Activated gamma-delta T cell treated with anti-CD3 and anti-CD28 coated beads, Interleukin-2, amount 50 U/mL, for 16 hours (primary cell): Measurements from ENCODE around the gene WWTR1.

Experiments
- DNase-seq: peaks from one replicate; pipeline ENCODE4 v3.0.0-alpha.2; 2020; ENCODE audit warnings: low read depth

The WWTR1 gene

DNA sequence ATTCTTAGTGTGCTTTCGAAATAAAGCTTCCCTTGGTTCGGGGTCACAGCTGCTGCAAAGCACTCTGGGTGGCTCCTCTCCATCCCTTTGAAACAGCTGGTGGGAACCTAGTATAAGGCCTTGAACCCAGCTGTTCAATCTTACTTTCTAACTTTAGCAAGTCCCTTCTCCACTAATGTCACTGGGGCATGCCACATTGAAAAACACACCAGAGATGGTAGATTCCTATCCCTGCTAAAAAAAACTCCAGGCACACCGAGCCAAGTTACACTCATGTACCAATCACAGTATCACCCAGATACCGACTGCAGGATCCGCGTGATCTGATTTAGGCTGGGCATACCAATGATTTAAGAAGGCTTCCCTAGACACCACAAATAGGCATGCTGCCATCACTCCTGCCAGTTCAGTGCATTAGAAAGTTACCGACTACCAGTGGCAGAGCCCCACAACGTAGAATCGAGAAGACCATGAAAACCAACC, 65.0 kb downstream of the WWTR1 start:
- no peak for DNase-seq

DNA sequence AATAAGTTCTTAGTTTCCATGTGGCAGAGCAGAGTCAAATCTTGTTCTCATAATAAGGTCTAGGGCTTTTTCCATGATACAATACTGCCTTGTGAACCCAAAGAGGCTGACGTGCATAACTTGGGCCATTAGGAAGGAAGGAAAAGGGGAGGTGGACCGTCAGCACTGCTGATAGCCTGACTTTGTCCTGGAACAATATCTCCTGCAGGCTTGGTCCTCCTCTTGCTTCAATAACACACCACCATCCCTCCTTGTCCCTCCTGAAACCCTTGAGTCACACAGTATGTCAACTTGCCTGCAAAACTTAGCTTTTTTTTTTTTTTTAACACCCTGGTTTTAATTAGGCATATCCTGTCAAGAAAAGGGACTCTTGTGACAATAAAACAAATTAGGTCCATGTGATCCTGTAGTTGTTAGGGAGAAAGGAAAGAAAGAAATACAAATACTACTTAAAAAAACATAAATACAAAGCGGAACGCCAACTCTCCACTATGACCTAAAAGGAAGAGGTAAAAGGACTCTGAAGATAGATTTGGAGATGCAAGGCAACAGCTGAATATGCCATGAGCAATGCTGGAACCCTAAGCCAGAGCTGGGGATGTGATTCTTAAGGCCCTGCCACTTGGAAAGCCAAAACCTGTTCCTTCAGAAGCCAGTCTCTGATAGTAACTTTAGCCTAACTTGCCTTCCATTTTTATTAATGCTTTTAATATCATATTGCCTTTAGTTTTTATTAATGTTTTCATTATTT, 67.0 kb downstream of the WWTR1 start:
- no peak for DNase-seq

DNA sequence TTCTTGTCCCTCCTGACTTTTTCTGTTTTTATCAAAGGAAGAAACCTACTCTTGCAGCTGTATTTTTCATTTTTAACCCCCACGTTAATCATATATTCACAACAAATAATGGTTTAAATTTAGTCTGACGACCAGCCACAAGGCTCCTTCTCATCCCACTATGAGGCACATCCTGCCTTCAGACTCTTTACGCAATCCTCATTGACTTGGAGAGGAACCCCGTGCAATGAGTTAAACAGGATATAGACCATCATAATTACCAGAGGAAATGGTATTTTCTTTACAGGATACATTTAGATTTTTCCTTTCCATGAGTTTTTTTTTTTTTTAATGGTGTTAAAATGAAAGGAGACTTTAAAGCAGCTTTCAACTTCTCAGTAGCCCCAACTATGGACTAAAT, 68.5 kb downstream of the WWTR1 start:
- DNase-seq = no peak

DNA sequence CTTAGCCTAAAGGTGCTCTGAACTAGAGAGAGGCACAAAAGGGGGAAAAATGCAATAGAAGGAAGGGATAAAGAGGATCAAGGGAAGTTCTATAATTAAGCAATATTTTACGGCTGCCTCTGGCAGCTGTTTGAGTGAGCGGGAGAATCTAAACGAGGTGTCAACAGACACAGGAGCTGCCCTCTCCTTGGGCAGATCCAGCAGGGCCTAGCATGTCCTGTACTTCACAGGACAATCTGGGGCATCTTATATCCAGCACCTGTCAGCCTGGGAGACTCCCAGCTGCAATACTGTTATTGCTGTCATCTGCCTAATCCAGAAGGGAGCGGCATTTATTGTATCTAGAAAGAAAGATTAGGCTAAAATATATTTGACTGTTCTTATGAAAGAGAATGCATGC, 68.9 kb downstream of the WWTR1 start:
- no peak for DNase-seq

DNA sequence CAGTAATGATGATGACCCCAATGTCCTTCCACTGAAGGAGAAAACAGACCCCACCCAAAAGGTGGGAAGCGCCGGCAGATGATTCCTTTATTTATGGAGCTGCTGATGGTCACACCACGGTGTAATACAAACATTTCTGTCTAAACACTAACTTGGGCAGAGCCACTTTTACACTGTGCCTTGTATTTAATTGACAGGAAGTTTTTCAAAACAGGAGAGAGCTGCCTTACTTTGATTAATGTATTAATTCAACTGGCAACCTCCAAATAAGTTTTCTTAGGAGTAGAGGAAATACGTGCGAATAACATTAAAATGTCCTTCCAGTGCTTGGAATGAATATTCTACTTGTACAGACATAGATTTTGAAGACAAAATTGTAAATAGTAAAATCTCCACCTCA, 70.4 kb downstream of the WWTR1 start:
- DNase-seq = no peak

DNA sequence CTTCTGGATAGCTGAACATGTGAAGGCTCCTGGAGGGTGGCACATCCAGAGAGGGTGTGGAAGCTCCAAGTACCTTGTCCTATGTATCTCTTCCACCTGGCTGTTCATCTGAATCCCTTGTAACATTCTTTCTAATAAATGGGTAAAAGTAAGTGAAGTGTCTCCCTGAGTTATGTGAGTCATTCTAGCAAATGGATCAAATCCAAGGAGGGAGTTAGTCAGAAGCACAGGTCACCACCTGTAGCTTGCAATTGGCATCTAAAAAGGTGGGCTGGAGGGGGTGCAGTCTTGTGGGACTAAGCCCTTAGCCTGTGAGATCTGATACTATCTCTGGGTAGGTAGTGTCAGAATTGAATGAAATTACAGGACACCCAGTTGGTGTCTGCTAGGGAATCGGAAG, 71.0 kb downstream of the WWTR1 start:
- no peak for DNase-seq

DNA sequence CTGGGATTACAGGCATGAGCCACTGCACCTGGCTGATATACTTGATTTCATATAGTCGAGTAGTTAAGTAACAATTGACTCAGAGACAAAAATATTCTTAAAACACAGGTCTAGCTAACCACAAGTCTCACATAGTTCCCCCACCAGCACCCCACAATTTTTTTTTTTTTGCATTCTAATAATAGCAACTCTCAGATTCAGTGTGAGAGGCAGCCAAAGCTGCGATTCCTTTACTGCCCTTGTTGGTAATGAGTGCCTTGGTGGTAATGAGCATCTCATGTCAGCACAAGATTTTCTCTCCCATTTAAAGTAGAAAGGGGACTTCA, 72.5 kb downstream of the WWTR1 start:
- no peak for DNase-seq

DNA sequence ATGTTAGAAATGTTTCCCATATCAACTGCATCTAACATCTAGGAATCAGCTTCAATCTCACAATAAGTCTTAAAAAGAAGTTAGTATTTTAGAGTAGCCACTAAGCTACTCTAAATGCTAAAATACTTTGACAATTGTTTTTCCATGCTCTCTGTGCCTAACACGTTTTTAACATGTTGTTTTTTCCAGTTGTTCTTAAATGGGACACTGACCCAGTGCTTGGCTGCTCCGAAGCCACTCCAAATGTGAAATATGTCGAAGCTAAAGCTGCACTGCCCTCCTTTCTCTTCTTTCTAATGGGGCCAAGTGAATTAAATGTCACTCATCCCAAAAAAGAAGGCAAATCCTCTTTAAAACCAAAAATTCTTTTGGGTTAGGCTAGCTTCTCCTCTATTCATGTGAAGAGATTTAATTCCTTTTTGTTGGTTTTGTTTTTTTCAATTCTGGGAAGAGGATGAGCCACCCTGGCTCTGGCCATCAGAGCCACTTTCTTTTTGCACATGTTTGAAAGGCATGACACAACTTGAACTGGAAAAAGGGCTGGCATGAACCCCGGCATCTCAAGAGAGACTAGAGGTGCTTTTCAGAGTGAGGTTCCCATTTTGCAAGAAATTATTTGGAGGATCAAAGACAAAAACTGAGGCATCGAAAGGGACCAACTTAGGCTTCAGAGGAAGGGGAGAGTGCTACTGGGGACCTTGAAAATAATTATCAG, 73.7 kb downstream of the WWTR1 start:
- DNase-seq = no peak

DNA sequence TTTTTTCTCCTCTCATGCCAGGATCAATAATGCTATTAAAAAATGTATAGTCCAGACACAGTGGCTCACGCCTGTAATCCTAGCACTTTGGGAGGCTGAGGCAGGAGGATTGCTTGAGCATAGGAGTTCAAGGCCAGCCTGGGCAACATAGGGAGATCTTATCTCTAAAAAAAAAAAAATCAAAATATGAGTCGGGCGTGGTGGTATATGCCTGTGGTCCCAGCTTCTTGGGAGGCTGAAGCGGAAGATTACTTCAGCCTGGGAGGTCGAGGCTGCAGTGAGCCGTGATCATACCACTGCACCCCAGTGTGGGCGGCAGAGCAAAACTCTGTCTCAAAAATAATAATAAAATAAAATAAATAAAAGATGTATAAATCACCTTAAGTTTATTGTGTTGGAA, 75.4 kb downstream of the WWTR1 start:
- DNase-seq = no peak

DNA sequence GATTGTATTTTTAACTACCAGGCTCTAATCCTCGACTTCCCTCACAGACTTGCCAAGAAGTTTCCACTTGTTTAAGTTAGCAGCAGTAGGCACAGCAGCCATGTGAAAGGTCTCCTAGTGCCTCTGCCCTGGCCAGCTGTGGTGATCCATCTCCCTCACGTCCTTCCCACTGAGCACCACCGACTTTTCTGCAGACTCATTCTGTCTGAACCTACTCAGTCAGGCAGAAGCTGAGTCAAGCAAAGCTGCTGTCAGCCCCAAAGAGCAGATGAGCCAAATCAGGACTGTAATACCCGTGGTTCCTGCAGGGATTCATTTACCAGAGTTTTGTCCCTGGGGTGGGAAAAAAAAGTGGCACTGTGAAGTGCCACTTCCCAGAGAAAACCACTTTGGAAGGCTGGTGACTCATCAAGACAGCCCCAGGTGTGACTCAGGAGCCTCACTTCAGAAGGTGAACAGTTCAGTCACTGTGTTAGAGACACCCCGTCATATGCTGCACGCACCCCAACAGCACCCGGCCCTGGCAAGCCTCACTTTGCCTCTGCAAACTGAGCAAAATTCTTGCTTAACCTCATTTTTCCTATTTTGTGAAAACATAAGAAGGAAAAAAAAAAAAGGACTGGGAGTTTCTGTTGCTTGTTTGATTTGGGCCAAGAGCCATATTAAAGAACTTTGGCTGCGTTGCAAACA, 76.0 kb downstream of the WWTR1 start:
- no peak for DNase-seq

DNA sequence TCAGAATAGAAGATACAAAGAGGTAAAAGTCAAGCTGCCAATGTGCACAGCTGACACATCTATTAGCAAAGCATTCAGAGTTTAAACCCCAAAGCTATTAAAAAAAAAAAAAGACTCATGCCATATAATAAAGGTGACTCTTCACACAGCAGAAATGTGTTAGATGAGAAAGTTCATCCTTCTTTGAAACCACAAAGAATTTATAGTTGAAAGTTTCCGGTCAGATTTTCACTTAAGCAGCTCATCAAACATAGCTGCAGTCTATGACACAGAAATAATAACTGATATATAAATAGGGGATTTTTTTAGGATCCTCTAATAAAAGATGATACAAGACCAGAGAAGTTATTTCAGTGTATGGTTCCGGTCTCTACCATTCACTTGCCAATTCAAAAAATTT, 76.6 kb downstream of the WWTR1 start:
- no peak for DNase-seq

DNA sequence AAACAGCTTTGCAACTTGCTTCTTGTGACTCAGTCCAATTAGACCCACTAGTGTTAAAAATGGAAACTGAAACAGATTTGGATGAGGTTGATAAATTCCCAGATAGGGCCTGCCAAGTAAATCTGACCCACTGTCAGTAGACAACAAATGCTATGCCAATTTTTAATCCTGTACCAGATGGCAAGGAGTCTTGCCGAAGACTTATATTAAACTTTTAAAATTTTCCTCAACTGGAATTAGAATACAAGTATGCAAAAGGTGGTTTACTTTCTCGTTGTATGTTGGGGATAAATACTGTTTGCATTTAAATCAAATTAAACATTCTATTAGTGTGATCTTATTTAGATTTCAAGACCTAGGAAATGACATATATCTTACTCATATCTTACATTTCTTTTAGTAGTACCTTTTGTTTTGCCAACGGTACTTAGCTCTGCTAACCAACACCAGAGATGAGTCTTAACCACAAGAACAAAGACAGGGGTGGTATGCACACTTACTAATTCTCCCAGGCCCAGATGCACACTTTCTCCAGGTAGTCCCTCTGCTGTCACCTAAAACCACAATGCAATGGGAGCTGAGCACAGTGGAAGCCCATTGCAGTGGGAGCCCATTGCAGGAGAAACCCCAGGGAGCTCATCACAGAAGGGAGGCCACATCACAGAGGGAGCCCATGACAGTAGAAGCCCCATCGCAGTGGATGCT, 77.8 kb downstream of the WWTR1 start:
- DNase-seq = no peak

DNA sequence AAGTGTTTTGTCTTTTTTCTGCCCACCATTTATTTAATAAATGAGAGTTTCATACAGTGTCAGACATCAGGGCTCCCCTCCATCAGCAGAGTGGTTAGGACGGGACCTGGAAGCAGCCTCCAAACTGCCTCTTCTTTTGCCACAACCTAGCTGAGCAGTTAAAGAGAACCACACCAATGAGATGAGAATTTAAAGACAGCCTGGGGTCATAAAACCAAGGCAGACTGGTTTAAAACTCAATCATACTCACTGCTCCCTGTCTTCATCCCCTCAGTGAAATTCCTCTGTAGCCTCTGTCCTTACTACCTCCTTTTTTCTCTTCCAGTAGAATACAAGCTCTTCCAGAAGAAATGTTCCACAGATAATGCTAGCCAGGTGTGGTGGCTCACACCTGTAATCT, 78.7 kb downstream of the WWTR1 start:
- DNase-seq = no peak

DNA sequence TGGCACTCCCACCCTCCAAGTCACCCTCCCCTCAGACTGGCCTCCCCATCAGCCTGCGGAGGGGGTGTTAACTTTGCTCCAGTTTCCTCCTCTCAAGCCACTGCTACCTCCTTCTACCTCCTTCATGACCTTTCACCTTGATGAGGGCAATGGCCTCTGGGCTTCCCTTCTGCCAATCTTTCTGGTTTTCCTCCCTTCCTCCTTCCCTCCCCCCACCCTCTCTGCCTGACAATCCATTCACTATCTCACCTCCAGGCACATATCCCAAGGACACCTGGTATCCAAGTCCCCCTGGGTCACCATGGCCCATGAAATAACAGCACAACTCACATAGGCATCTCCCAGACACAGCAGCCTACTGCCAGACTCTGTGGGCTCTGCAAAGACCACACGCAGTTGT, 80.0 kb downstream of the WWTR1 start:
- DNase-seq = no peak

DNA sequence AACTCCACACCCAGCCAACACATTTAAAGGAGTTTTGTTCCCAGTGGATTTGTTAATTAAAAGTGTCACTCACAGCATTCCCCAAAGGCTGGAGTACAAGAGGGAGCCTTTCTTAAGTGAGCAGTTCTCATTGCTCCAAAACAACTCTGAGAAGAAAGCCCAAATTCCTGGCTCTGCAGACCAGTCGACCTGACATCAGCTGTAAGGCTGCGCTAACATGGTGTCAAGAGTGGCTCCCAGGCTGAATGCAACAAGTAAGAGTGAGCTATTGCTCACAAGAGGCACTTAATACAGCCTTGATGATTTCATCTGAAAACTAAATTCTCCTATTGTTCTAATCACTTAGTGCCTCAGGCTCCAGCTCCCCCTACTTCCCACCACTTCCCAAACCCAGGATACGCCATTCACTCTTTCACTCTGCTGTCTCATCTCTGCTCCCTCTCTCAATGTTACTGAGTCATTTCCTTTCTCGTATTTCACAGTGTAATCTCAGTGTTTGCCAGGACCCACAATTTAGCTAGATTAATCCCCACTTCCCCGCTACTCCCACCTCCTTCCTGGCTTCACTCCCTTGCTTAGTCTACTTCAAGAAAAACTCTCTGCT, 81.8 kb downstream of the WWTR1 start:
- DNase-seq = no peak

DNA sequence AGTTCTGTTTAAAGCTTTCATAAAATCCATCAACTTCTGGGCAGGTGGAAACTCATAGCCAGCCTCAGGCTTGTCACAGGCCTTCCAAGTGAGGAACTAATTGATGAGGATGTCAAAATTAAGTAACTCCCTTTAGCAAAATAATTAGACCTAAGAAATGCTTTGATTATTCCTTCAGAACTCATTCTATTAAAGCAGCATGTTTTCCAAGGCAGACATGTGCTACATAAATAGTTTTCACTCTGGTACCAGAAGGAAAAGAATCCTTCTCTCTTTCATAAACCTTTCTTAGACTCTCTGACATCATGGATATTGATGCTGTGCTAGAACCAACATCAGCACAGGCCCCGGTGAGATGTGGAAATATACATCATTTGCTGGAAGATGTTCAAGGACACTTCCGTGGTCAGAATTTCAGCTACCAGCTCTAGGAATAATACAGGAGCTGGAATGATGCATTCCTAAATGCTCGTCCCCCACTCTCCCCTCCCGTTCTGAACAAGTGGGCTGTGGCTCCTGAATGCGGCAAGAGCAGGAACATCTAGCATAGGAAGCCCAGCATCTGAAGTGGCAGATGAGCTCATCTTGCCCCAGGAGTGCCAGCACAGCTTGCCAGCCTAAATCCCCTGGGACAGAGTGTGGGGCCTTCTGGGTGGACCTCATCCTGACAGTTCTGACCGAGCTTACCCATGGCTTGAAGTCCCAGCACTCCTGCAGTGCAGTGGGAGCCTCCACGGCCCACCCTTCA, 82.4 kb downstream of the WWTR1 start:
- no peak for DNase-seq

DNA sequence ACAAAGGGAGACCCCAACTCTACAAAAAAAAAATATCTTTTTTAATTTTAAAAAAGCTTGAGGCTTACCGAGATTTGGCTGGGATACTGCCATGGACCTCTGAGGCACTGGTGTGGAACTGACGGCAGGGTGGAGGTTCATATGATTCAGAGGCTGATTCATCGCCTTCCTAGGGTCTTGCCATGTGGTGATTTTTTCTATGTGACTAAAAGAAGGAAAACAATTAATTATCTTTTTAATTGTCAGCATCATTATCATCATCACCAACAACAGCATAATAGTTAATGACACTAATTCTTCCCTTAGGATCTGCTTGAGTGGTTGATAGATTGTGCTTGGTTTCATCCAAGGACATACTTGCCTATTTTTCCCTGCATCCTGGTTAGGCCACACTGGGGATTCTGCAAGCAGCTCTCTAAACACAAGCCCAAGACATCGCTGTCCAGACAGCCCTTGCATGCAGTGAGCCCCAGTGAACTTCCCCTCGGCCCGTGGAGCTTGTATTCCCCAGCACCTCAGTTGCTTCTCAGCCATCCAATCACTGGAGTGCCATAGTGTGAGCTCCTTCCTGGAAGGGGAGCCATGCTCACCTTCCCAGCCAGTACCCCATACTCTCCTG, 84.9 kb downstream of the WWTR1 start:
- no peak for DNase-seq

DNA sequence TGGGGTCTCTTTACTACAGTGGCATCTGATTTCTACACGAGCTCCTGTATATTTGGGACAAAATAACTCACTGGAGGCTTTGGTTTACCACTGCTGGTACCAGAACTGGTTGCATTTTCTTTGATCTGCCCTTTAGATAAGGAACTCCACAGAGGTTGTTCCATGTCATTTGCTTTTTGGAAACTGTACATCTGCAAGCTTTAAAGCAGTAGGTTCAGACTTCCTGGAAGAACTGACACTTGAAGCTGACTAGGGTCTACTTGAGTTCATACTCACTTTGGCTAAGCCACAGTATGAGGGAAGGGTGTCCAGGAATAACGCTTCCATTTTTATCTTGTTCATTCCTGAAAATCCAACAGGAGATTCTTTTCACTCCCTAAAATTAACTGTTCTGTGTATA, 86.4 kb downstream of the WWTR1 start:
- DNase-seq = no peak

DNA sequence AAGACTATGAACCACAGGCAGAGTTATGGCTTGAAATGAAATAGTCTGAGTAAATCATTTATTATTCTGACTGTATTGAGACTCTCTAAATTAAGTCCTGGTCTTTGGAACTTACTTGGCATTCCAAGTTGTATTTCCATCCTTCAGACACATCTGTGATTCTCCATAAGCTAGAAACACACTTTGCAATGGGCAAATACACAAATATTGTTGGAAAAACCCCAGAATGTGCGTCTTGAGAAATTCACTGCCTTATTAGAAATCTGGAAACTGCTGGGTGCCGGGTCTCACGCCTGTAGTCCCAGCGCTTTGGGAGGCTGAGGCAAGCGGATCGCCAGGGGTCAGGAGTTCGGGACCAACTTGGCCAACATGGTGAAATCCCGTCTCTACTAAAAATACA, 87.8 kb downstream of the WWTR1 start:
- DNase-seq = no peak

DNA sequence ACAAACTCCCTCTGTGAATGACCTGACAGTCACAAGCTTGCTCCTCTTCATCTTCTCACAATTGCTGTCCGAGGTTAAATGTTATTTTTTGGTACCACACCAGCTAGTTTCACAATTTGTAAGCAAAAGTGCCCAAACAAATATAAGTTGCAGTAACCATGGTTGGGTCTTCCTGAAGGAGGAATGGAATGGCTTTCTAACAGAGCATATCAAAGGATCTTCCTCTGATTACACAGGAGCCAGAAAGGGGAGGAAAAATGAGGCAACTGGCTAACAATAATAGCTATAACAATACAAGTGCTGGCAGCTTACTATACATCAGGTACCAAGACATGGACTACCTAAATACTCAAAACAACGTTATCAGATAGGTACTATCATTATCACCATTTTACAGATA, 90.4 kb downstream of the WWTR1 start:
- DNase-seq = no peak
